PC-9 (cell line): ENCODE measurements around the gene ST8SIA1. TPM values are rescaled to one million over a fixed set of nuclear protein-coding genes. Genes with fewer than 3 reads are reported as not detected.

Experiments
- BruUV-seq: library from RNA; stranded (reverse); fragments of 400-500 nt; replicated peaks from 2 replicates; lab custom pipeline; 2021; lab: Mats Ljungman, UMichigan
- CTCF ChIA-PET: fragments of 300-600 bp; sonication (Branson Sonifier 250); formaldehyde crosslinking; loops from one replicate; lab custom pipeline; 2022; ENCODE audit warnings: antibody characterized with exemption; lab: Charles Lee
- POLR2A ChIA-PET: fragments of 300-600 bp; sonication (Branson Sonifier 250); formaldehyde crosslinking; loops from one replicate; lab custom pipeline; 2022; ENCODE audit warnings: antibody characterized with exemption; ENCODE audit not compliant: unreplicated experiment; lab: Charles Lee
- DNase-seq, 2 experiments: peaks; one replicate each; pipeline versions ENCODE4 v3.0.0 to v3.0.0-alpha.2; 2015 to 2022; ENCODE audit warnings: mixed read lengths in 1 of 2
- H2AFZ ChIP-seq: fragments of 200-600 bp; sonication (generic); 2 replicates; pipeline ENCODE4 v1.8.1; 2017; ENCODE audit warnings: antibody characterized with exemption
- H3F3A ChIP-seq: fragments of 200-600 bp; sonication (generic); 2 replicates; pipeline ENCODE4 v1.8.1; 2017; ENCODE audit warnings: antibody characterized with exemption, mild to moderate bottlenecking, low read depth; ENCODE audit not compliant: insufficient read depth
- H3K27ac ChIP-seq: fragments of 200-600 bp; sonication (generic); 2 replicates; pipeline ENCODE4 v1.6.1; 2016; ENCODE audit warnings: mixed run types
- H3K27me3 ChIP-seq: fragments of 200-600 bp; sonication (generic); 2 replicates; pipeline ENCODE4 v1.6.1; 2016; ENCODE audit warnings: low read depth, mixed run types; ENCODE audit not compliant: insufficient read depth
- H3K36me3 ChIP-seq: fragments of 200-600 bp; sonication (generic); 2 replicates; pipeline ENCODE4 v1.6.1; 2016; ENCODE audit warnings: low read depth, mixed run types
- H3K4me1 ChIP-seq: fragments of 200-600 bp; sonication (generic); replicated peaks from 2 replicates; pipeline ENCODE4 v1.6.1; 2016; ENCODE audit warnings: mixed run types; ENCODE audit not compliant: insufficient read depth
- H3K4me2 ChIP-seq: fragments of 200-600 bp; sonication (generic); 2 replicates; pipeline ENCODE4 v1.6.1; 2017; ENCODE audit warnings: mixed run types
- H3K4me3 ChIP-seq: fragments of 200-600 bp; sonication (generic); 2 replicates; pipeline ENCODE4 v1.6.1; 2016; ENCODE audit warnings: mixed run types
- H3K79me2 ChIP-seq: fragments of 200-600 bp; sonication (generic); 2 replicates; pipeline ENCODE4 v1.6.1; 2017; ENCODE audit warnings: low read depth, mixed run types
- H3K9me2 ChIP-seq: fragments of 200-600 bp; sonication (generic); 2 replicates; pipeline ENCODE4 v1.8.1; 2017; ENCODE audit warnings: mild to moderate bottlenecking; ENCODE audit not compliant: insufficient read depth
- H3K9me3 ChIP-seq: fragments of 200-600 bp; sonication (generic); 2 replicates; pipeline ENCODE4 v1.8.1; 2016; ENCODE audit warnings: low read depth; ENCODE audit not compliant: insufficient read depth
- H4K20me1 ChIP-seq: fragments of 200-600 bp; sonication (generic); 2 replicates; pipeline ENCODE4 v1.8.1; 2017; ENCODE audit not compliant: insufficient read depth
- EZH2 ChIP-seq: fragments of 200-600 bp; sonication (generic); IDR thresholded peaks from 2 replicates; pipeline ENCODE4 v1.8.0; 2017; ENCODE audit warnings: antibody characterized with exemption, low read depth
- intact Hi-C: fragments of 100-400 bp; cut with micrococcal nuclease; formaldehyde crosslinking; loops from one replicate; pipeline ENCODE4 v1.10.0; 2022; ENCODE audit not compliant: unreplicated experiment
- total RNA-seq: library from RNA; stranded (reverse); gene quantifications from 2 replicates; pipeline ENCODE4 v1.2.3, GENCODE V29; 2021
- TF ChIP-seq, protein P1 (sequence below): fragments of 200-600 bp; sonication (generic); conservative IDR thresholded peaks from 2 replicates; pipeline ENCODE4 v1.6.1; 2017; ENCODE audit warnings: mixed run types, antibody characterized with exemption, mild to moderate bottlenecking, moderate library complexity

The ST8SIA1 gene
- total RNA-seq, 1 experiment from 2014 or later = 3.1 TPM

DNA sequence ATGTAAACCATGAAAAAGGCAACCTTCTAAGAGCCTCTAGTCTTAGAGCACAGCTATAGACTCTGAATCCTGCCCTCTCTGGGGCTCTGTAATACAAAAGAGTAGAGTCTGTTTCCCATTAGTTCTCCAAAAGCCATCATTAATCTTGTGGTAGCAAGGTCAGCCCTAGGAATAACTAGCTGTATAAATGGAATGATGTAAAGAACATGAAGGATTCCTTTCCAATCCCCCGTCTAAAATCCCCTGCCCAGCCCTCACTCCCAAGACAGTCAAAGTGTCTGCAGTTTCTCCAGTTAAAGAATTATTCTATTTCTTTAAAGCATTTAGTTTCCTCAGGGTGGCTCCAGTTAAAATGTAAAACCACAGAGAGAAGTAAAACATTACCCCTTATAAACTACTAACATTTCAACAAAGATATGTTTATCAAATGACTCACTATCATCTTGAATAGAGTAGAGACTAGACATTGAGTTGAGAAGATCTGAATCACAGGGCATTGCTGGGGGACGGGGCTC lies 104.2 kb downstream of the ST8SIA1 start:
- Histone ChIP-seq H3K79me2 (no peaks in the 10 kb centered on the region), H2AFZ (no peak overlapping the region), H3K4me2 (no peak overlapping the region), H3K27me3 (no peaks in the 10 kb centered on the region), H4K20me1 (no peaks in the 10 kb centered on the region), H3K9me2 (no peaks in the 10 kb centered on the region), H3F3A (no peaks in the 10 kb centered on the region), H3K4me1 (no peaks in the 10 kb centered on the region), H3K4me3 (no peak overlapping the region), H3K27ac (no peak overlapping the region), H3K9me3 (no peaks in the 10 kb centered on the region), H3K36me3 (no peaks in the 10 kb centered on the region)
- ChIA-PET CTCF (no interaction called here), POLR2A (no interaction called here)
- no peak for DNase-seq
- intact Hi-C loops = no loop called here
- no TSS peak for BruUV-seq
- TF ChIP-seq, protein P1, sequence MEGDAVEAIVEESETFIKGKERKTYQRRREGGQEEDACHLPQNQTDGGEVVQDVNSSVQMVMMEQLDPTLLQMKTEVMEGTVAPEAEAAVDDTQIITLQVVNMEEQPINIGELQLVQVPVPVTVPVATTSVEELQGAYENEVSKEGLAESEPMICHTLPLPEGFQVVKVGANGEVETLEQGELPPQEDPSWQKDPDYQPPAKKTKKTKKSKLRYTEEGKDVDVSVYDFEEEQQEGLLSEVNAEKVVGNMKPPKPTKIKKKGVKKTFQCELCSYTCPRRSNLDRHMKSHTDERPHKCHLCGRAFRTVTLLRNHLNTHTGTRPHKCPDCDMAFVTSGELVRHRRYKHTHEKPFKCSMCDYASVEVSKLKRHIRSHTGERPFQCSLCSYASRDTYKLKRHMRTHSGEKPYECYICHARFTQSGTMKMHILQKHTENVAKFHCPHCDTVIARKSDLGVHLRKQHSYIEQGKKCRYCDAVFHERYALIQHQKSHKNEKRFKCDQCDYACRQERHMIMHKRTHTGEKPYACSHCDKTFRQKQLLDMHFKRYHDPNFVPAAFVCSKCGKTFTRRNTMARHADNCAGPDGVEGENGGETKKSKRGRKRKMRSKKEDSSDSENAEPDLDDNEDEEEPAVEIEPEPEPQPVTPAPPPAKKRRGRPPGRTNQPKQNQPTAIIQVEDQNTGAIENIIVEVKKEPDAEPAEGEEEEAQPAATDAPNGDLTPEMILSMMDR = no peak
- no peak for TF ChIP-seq EZH2

DNA sequence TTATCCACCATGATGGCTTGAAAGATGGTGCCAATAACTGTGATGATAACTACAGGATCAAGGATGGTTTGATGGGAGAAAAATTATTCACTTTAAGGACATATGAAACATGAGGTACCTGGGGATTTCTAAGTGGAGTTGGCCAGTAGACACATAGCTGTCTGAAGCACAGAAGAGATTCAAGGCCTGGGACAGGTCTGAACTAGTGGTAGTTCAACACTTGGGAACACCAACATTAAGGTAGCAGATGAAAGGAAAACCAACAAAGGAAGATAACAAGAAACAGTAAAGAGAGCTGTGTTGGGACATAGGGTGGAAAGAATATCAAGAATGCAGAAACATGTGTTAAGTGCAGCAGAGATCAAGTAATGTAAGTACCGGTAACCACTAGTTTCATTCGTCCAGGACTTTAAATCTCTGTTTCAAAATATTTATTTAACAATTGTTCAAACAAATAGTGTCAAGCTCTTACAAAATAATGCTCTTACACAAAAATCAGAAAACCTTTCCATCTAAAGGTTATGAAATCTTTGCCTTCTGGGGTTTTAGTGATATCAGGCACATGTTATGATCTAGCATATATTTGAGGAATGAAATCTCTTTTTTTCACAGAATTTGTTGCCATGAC lies 104.7 kb downstream of the ST8SIA1 start:
- H3K4me1 ChIP-seq = no peaks in the 10 kb centered on the region
- intact Hi-C loops = no loop called here
- H3K4me3 ChIP-seq = no peak overlapping the region
- no peaks in the 10 kb centered on the region for H3F3A ChIP-seq
- H3K36me3 ChIP-seq = no peaks in the 10 kb centered on the region
- TF ChIP-seq, protein P1 = no peak
- no peak for TF ChIP-seq EZH2
- CTCF ChIA-PET = no interaction called here
- H3K27ac ChIP-seq = no peak overlapping the region
- DNase-seq = no peak
- no peaks in the 10 kb centered on the region for H3K9me3 ChIP-seq
- no peak overlapping the region for H3K4me2 ChIP-seq
- no peak overlapping the region for H2AFZ ChIP-seq
- POLR2A ChIA-PET = no interaction called here
- no peaks in the 10 kb centered on the region for H3K9me2 ChIP-seq
- no TSS peak for BruUV-seq
- H3K27me3 ChIP-seq = no peaks in the 10 kb centered on the region
- no peaks in the 10 kb centered on the region for H3K79me2 ChIP-seq
- H4K20me1 ChIP-seq = no peaks in the 10 kb centered on the region

DNA sequence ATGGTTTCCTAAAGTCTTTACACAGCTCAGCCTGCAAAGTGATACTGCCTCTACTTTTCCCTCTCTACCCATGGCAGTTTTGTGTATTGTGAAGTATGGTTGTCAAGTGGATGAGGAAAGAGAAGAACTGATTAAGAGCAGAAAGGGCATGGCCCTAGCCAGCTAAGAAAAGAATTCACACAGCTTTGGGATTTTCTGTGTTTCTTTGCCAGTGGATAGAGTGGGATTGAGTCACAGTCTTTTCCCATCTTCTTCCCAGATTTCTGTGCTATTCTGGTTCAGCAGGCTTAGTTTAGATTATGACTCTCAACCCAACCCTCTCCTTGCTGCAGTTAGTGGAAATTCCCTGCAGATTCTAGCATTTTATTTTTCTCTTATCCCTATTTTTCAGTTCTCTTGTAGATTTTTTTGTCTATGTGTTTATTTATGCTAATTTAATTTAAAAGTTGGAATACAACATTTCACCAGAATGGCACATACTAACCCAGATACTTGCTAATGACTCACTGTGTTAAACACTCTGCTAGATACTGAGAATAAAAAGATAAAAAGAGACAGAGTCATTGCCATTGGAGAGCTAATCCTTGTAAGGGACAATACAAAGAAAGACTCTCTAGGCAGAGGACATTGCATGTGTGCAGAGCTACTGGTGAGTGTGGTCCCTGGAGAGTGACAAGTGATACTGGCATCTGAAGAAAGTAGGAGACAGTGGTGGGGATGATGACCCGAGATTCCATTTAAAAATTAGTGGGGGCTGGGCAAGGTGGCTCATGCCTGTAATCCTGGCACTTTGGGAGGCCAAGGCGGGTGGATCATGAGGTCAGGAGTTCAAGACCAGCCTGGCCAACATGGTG lies 106.3 kb downstream of the ST8SIA1 start:
- H4K20me1 ChIP-seq = no peaks in the 10 kb centered on the region
- H3K27ac ChIP-seq = no peak overlapping the region
- DNase-seq = no peak
- H3K4me3 ChIP-seq = no peak overlapping the region
- H3K4me1 ChIP-seq = no peaks in the 10 kb centered on the region
- POLR2A ChIA-PET = no interaction called here
- TF ChIP-seq, protein P1 = no peak
- H3K27me3 ChIP-seq = no peaks in the 10 kb centered on the region
- CTCF ChIA-PET = no interaction called here
- intact Hi-C loops = no loop called here
- no peaks in the 10 kb centered on the region for H3F3A ChIP-seq
- no peak overlapping the region for H2AFZ ChIP-seq
- BruUV-seq = no TSS peak
- H3K4me2 ChIP-seq = no peak overlapping the region
- H3K9me3 ChIP-seq = no peaks in the 10 kb centered on the region
- H3K9me2 ChIP-seq = no peaks in the 10 kb centered on the region
- H3K36me3 ChIP-seq = no peaks in the 10 kb centered on the region
- no peaks in the 10 kb centered on the region for H3K79me2 ChIP-seq
